PFSK-1 (cell line): ENCODE results near the gene TUBB2A.

Source experiments
- POLR2AphosphoS5 ChIP-seq: IDR thresholded peaks from 2 replicates; pipeline ENCODE4 v1.6.1; 2012; ENCODE audit warnings: low read depth, mild to moderate bottlenecking, control low read depth, low read length, moderate library complexity
- REST ChIP-seq, 2 experiments: IDR thresholded peaks; 2 replicates each; pipeline versions ENCODE4 v1.6.1 to v1.8.0; 2011 to 2012; ENCODE audit warnings: low read depth in 2 of 2, low read length in 2 of 2, control low read depth in 1 of 2, inconsistent platforms in 1 of 2, mild to moderate bottlenecking in 1 of 2, moderate library complexity in 1 of 2; ENCODE audit not compliant: insufficient read depth in 1 of 2
- TAF1 ChIP-seq: IDR thresholded peaks from 2 replicates; pipeline ENCODE4 v1.6.1; 2012; ENCODE audit warnings: low read length, control low read depth, borderline replicate concordance; ENCODE audit not compliant: insufficient read depth

GRCh38 chr6:3144571-3144970 lies 12.8 kb downstream of the TUBB2A start:
- TF ChIP-seq TAF1: no peak
- no peak for TF ChIP-seq REST (IDR thresholded peaks at IDR 0.05; ENCODE audit: insufficient read depth in 1 of 2, low read depth in 2 of 2, low read length in 2 of 2)
- no peak for TF ChIP-seq POLR2AphosphoS5
